ENCODE results near the gene ZNF668.
A peak's percentile ranks its signal among the peaks of the same experiment; 100 is the strongest.

Gene ZNF668

DNA sequence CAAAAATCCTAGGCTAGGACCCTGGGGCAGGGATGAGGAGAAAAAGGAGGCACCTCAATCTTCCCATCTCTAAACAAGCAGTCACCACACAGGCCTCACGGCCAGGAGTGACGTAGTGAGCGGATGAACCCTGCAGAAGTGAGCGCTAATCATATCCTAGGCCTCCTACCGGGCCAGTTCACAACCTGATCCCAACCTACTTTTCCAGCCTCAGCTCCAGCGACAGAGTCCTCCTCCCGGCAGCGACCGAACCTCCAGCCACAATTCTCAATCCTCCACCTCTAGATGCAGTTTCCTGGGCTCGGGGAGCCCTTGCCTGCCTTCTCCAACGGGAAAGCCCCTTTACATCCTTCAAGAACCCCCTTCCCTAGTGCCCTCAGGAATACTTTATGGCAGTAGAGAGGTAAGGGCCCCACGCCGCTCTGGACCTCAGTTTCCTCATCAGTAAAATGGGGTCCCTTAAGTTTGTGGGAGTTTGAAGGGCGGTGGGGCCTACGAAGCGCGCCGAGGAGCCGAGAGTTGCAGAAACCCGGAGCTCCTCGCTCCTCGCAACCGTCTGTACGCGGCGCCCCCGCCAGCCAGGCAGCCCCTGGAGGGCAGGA lies 1.4 kb downstream of the ZNF668 start:
- intact Hi-C loops (cut with DNase I), result loop anchor here (5.0 kb wide), 1 partner anchor 40 kb away; the partner anchor contains the start of gene STX4
- peak in 23 of 42 donors; percentile 3 to 66 (median 39) for DNase-seq

DNA sequence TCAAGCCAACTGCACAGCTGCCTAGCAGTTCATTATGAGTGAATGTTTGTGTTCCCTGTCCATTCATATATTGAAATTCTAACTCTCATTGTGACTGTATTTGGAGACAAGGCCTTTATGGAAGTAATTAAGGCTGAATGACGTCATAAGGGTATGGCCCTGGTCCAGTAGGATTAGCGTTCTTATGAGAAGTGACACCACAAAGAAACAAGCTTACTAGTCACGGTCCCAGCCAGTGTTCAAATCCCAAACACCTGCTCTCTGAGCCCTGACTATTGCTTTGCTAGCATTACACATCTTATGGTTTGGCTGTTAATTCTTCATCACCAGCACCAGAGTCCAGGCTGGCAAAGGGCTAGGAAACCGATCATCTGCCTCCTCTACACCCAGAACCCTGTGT lies 2.2 kb downstream of the ZNF668 start:
- intact Hi-C loops (cut with DNase I), result loop anchor here (5.0 kb wide), 1 partner anchor 40 kb away; the partner anchor contains the start of gene STX4

DNA sequence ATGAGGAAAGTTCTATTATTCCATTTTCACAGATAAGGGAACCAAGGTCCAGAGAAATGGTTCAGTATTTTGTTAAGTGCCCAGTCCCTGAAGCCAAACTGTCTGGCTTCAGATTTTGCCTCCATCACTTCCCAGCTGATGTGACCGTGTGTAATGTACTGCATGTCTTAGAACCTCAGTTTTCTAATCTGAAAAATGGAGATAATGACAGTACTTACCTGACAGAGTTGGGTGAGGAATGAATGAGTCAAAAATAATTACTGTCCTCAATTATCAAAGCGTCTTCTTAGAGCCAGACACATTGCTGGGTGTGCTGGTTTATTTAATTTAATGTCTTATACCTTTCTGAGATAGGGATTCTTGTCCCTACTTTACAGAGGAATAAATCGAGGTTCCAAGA lies 6.7 kb downstream of the ZNF668 start:
- no peak for DNase-seq
- intact Hi-C loops (cut with DNase I), result no loop called here

More for the DNA sequence above, 2.2 kb downstream of the ZNF668 start:
- DNase-seq, result no peak

DNA sequence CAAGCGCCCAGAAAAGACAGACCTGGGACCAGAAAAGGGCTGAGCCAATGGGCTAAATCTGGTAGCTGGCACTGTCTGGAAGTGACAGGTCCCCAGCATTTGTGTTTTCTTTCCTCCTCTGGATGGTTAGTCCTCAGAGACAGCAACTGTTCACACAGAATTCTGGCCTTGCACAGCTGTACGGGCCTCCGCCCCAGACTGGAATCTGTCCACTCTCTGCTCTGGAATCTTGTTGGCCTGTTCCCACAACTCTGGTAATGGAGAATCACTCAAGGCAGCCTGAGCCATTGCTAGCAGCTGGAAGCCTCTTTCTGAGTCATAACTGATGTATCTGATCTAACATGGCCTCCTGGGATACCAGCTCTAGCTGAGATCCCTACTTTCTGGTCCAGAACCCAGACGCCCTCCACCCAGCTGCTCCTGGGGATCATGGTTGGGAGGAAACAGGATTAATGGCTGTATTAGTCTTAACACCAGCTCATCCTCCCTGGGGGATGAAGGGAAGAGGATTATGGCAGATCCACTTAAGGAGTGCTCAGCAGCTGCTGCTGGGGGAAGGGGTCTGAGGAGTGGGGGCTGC lies 9.1 kb downstream of the ZNF668 start:
- intact Hi-C loops (cut with DNase I), result no loop called here
- no peak for DNase-seq

DNA sequence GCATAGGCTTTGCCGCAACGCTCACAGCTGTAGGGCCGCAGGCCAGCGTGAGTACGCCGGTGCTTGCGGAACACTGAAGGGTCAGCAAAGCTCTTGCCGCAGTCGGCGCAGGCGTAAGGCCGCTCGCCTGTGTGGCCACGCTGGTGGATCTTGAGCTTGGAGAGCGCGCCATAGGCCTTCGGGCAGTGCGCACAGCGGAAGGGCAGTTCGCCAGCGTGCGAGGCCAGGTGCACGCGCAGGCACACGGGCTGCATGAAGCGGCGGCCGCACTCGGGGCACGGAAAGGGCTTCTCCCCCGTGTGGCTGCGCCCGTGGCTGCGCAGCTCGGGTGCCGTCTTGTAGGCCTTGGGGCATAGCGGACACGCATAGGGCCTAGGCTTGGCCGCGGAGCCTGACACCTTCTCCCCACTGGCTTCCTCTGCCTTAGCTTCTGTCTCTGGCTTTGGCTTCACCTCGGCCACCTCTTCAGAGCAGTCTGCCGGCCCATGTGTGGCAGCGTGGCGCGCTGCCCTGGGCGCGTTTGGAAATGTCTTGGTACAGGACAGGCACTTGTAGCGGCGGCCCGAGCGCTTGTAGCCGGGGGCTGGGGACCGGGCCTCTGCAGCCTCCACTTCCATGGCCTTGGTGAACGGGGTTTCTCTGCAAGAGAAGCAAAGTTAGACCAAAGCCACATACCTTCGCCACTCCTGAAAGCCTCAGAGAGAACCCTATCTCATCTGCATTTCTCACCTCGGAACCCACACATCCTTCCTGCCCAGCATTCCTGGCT lies 10.0 kb downstream of the ZNF668 start:
- no peak for DNase-seq
- intact Hi-C loops (cut with DNase I), result no loop called here

DNA sequence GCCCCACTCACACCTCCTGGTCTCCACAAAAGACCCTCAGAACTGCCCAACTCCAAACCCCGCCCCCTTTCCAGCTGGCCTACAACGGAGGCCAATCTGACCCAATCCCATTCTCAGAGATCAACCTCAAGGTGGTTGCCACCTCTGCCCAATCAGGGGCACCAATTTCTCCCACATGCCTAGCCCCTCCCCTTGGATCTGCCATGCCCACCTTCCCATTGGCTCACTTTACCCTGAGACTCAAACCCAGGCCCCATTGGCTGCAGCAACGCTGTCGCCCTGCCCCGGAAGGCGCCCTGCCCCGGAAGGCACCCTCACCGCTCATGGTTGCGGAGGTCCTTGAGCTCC lies 10.6 kb downstream of the ZNF668 start:
- intact Hi-C loops (cut with DNase I), result no loop called here
- DNase-seq, result no peak

DNA sequence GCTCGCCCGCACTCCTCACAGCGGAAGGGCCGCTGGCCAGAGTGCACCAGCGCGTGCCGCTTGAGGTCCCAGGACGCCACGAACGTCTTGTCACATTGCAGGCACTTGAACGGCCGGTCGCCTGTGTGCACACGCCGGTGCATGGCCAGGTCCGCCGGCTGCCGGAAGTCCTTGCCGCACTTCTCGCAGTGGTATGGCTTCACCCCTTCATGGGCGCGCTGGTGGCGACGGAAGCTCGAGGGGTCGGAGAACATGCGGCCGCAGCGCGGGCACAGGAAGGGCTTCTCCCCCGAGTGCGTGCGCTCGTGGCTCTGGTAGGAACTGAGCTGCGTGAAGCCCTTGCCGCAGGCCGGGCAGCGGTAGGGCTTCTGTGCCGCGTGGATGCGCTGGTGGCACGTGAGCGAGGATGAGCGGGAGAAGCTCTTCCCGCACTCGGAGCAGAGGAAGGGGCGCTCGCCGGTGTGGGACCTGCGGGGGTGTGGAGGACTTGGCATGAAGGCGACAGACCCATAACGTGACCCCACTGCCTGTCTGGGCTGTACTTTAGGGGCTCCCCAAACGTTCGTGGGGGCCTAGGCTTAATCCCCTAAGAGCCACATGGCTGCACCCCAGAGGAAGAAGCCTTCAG lies 12.1 kb downstream of the ZNF668 start:
- intact Hi-C loops (cut with DNase I), result no loop called here
- no peak for DNase-seq

DNA sequence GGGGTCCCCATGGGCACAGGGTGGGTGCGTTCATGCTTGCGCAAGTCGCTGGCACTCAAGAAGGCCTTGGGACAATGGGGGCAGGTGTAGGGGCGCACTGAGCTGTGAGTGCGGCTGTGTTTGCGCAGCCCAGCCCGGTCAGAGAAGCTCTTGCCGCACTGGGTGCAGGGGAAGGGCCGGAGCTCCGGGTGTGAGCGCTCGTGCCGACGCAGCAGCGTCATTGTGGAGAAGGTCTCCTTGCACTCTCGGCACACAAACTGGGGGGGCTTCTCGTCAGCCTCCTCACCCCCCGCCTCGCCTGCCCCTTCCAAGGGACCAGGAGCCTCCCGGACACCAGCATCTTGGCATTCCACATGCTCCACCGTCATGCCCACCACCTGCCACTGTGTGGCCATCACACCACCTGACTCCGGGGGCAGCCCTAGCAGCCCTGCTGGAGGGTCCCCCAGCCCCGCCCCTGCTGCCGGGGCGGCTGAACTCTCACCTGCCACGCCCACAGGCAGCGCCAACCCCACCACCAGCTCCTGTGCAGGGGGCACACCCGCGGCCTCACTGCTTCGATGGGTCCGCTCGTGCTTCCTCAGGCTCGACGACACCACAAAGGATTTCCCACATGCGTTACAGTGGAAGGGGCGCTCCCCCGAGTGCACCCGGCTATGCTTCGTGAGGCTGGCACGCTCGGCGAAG lies 12.8 kb downstream of the ZNF668 start:
- intact Hi-C loops (cut with DNase I), result no loop called here
- DNase-seq, result no peak

DNA sequence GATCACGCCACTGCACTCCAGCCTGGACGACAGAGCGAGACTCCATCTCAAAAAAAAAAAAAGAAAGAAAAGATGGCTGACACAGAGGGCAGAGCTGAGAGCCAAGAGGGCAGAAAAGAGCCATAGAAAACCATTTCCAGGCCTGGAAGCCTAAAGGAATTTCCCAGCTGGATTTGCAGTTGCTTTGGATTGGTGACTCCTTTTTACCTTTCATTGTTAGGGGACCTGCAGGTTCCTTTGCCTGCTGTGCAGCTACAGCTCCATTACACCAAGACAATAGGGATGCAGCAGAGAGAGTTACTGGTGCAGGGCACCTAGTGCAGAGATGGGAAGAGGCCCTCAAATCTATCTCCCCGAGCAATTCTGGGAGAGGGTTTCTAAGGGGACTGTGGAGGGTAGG lies 18.4 kb downstream of the ZNF668 start:
- intact Hi-C loops (cut with DNase I), result no loop called here
- DNase-seq, result no peak

DNA sequence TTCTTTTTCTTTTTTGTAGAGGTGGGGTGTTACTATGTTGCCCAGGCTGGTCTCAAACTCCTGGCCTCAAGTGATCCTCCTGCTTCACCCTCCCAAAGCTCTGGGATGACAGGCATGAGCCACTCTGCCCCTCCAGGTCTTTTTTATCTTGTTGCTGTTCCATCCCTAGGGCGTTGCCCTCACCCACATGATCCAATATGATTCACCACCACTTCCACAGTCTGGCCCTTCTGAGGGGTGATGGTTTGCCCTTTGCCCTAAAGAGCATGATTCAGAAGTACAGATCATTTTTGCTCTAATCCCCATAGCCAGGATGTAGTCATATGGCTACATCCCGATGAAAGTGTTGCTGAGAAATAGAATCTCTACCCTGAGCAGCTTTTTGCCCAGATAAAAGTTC lies 21.9 kb downstream of the ZNF668 start:
- intact Hi-C loops (cut with DNase I), result no loop called here
- no peak for DNase-seq

DNA sequence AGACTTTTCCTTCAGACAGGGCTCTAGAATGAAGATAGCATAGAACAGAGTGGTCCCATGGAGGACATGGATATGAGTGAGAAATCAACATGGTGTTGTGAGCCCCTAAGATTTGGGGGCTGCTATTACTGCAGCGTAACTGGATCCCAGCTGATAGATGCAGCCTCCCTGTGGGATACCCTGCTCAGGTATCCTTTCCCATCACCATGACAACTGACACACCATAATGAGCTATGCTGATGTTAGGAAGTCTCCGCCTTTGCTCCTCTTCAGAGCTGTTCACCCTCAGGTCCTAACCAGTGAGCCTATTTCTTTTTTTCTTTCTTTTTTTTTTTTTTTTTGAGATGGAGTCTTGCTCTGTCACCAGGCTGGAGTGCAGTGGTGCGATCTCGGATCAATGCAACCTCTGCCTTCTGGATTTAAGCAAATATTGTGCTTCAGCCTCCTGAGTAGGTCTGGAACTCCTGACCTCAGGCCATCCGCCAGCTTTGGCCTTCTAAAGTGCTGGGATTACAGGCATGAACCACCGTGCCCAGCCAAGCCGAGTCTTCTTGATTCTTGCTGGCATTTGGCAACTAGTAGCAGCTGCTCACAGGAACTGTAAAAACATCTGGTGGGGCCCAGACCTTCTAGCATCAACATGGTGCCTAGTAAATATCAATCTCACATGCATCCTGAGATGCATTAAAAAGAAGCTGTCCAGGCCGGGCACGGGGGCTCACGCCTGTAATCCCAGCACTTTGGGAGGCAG lies 23.6 kb downstream of the ZNF668 start:
- DNase-seq, result no peak

DNA sequence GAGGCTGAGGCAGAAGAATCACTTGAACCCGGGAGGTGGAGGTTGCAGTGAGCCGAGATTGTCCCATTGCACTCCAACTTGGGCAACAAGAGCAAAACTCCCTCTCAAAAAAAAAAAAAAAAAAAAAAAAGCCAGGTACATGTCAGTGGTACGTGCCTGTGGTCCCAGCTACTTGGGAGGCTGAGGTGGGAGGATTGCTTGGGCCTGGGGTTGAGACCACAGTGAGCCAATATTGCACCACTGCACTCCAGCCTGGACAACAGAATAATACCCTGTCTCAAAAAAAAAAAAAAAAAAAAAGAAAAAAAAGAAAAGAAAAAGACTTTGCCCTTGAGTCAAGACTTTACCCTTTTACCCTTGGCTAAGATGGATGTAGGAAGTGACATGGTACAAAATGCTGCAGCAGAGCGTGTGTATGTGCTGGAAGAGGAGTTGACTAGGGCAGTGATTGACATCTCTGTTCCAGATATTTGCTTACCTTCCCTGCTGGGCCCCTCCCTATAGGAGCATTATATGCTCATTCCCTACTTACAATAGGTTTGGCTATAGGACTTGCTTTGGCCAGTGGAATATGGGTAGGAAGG lies 30.1 kb downstream of the ZNF668 start:
- intact Hi-C loops (cut with DNase I), result no loop called here
- DNase-seq, result no peak

More for the DNA sequence above, 23.6 kb downstream of the ZNF668 start:
- intact Hi-C loops (cut with DNase I), result no loop called here

DNA sequence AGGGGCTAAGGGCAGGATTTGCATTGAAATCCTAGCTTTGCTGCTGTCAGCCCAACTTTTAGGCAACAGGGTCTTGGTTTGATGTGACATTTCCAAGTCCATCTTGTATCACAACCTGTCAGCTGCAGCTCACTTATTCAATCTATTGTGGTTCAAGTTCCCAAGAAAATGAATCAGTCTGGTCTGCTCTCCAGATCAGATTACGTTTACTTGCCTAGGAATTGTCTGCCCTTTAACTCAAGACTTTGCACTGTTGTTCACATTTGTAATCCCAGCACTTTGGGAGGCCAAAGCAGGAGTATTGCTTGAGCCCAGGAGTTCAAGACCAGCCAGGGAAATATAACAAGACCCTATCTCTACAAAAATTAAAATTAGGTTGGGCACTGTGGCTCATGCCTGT lies 30.7 kb downstream of the ZNF668 start:
- intact Hi-C loops (cut with DNase I), result no loop called here

DNA sequence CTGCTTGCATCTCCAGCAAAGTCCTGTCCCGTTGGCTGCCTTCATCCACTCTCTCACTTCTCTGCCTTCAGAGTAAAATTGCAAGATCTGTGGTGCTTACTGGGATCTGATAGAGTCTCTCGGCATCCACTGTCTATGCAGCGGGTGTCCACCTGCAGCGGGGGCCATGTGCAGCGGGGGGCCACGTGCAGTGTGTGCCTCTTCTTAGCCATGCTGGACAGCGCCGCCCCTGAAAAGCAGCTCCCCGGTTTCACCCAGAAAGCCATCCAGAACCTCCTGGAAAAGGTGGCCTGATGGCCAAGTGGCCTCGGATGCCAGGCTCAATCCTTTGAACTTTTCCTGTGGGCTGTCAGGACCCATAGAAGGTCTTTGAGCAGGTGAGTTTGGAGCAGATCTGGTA lies 31.2 kb downstream of the ZNF668 start:
- no peak for DNase-seq
- intact Hi-C loops (cut with DNase I), result no loop called here

More for the DNA sequence above, 30.7 kb downstream of the ZNF668 start:
- no peak for DNase-seq

DNA sequence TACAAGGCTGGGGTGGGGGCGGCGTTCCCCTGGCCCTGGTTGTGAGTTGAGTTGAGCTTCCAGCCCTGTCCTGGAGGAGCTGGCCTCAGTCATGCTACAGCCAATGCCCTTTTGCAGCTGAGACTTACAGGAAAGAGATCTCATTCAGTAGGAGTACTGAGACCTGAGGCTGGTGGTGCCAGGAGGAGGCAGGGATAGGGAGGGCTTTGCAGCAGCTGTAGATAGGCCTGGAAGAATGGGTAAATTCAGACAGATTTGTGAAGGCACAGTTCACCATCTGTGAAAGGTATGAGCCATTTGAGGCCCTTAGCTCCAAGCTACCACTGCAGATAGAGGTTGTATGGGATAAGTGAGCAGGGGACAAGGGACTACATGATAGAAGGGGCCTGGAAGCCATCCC lies 35.0 kb downstream of the ZNF668 start:
- DNase-seq, result peak in 11 of 42 donors; percentile 11 to 49 (median 27)
- intact Hi-C loops (cut with DNase I), result loop anchor here (10.0 kb wide), 1 partner anchor 54 kb away; the partner anchor contains the start of gene HSD3B7

DNA sequence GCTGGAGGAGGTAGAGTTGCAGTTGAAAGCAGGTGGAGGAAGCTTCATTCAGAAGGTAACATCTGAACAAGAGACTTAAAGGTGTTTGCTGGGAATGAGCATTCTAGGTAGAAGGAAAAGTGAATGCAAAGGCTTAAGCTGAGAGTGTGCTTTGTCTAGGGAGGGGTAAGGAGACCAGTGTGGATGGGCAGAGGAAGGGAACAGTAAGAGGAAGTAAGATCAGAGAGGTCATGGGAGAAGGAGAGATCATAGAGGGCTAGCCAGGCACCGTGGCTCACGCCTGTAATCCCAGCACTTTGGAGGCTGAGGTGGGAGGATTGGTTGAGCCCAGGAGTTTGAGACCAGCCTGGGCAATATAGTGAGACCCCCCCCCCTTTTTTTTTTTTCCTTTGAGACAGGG lies 37.3 kb downstream of the ZNF668 start:
- intact Hi-C loops (cut with DNase I), result loop anchor here (10.0 kb wide), 1 partner anchor 52 kb away; the partner anchor contains the start of gene HSD3B7
- DNase-seq, result no peak

DNA sequence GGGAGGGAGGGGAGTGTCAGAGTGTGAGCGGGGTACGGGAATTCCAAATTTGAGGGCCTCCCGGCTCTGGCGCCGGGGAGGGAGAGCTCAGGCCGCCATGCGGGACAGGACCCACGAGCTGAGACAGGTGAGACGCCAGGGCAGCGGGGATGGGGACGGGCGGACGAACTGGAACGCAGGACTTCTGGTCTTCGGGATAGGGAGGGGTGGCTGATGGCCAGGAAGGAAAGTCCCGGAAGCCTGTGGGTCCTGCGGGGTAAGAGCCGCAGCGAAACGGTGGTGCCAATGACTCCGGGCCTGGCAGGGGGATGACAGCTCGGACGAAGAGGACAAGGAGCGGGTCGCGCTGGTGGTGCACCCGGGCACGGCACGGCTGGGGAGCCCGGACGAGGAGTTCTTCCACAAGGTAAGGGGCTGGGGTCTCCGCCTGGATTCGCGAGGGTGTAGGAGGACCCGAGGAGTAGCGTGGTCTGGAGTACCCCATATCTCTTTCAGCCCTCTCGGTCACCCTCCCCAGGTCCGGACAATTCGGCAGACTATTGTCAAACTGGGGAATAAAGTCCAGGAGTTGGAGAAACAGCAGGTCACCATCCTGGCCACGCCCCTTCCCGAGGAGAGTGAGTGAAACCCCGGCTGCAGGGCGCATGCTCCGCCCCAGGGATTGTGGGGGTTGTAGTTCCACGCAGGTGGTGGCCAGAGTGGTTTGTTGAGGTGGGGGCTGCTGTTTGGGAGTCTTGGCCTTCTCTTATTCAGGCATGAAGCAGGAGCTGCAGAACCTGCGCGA lies 40.1 kb downstream of the ZNF668 start:
- DNase-seq, result peak; percentile 88 to 97 (median 94)
- intact Hi-C loops (cut with DNase I), result loop anchor here (5.0 to 10.0 kb wide), 2 partner anchors 38 to 49 kb away; partner anchors contain the start of genes HSD3B7, ZNF646 and ZNF668

Measured in head of caudate nucleus (tissue), 42 donors.